Fibroblast of upper back skin (primary cell): ENCODE data around the gene AIP.

ENCODE experiments used
- DNase-seq: peaks from one replicate; pipeline ENCODE4 v3.0.0-alpha.2; 2013

AIP gene

GRCh38 chr11:67494371-67495233 is 11.8 kb downstream of the AIP start:
- no peak for DNase-seq

- no peak for DNase-seq
These were observed 12.6 kb downstream of the AIP start for GRCh38 chr11:67495234-67496005.

GRCh38 chr11:67496113-67496512 is 13.3 kb downstream of the AIP start:
- no peak for DNase-seq

GRCh38 chr11:67497656-67498291 is 14.9 kb downstream of the AIP start:
- no peak for DNase-seq

GRCh38 chr11:67498544-67498972 is 15.7 kb downstream of the AIP start:
- no peak for DNase-seq

- no peak for DNase-seq
These were observed 17.1 kb downstream of the AIP start for GRCh38 chr11:67499808-67500483.

GRCh38 chr11:67500484-67500821 is 17.6 kb downstream of the AIP start:
- DNase-seq: no peak

- no peak for DNase-seq
These were observed 18.2 kb downstream of the AIP start for GRCh38 chr11:67500831-67501715.

- DNase-seq: no peak
These were observed 19.0 kb downstream of the AIP start for GRCh38 chr11:67501854-67502253.

GRCh38 chr11:67502328-67502979 is 19.6 kb downstream of the AIP start:
- DNase-seq: no peak

GRCh38 chr11:67503119-67504004 is 20.5 kb downstream of the AIP start:
- DNase-seq: no peak

GRCh38 chr11:67504005-67504949 is 21.5 kb downstream of the AIP start:
- peak; percentile 22 for DNase-seq

GRCh38 chr11:67504950-67505581 is 22.2 kb downstream of the AIP start, which contains the start of gene PITPNM1:
Gene PITPNM1, minus strand, starts transcription at chr11:67505363. Its CDS starts 1,183 bp downstream, at chr11:67504180.
- DNase-seq: peak; percentile 42

- peak; percentile 72 for DNase-seq
These were observed 23.0 kb downstream of the AIP start for GRCh38 chr11:67505605-67506396.

GRCh38 chr11:67506426-67507051 is 23.7 kb downstream of the AIP start:
- no peak for DNase-seq

GRCh38 chr11:67507242-67507863 is 24.5 kb downstream of the AIP start:
- DNase-seq: peak; percentile 66
